Gastroesophageal sphincter (tissue), 4 donors: Measurements from ENCODE around the gene PTPN12. TPM values are rescaled to one million over a fixed set of nuclear protein-coding genes. Genes with fewer than 3 reads are reported as not detected.
"Not testable (repeated sequence)": the region's sequence is repeated elsewhere in the genome, so short reads cannot be mapped to it uniquely, and the experiment has no call there.

Experiments used
- ATAC-seq: fragments of 150-250 bp; one replicate; pipeline ENCODE4 v1.9.1; 2016; ENCODE audit warnings: mild to moderate bottlenecking, moderate library complexity
- H3K27ac ChIP-seq, 4 donors: fragments of 200-600 bp; sonication (generic) in 3 of 4; 1 replicate in 3 of 4; 2 replicates in 1 of 4; pipeline ENCODE4 v1.5.1; 2016 to 2019
- H3K27me3 ChIP-seq: fragments of 200-600 bp; sonication (generic); one replicate; pipeline ENCODE4 v1.5.1; 2019
- H3K36me3 ChIP-seq, 2 donors: fragments of 200-600 bp; sonication (generic); one replicate each; pipeline ENCODE4 v1.5.1; 2019; ENCODE audit warnings: control low read depth in 1 of 2
- H3K4me1 ChIP-seq, 3 donors: fragments of 200-600 bp; sonication (generic); 1 replicate in 2 of 3; 2 replicates in 1 of 3; pipeline ENCODE4 v1.5.1; 2016 to 2019; ENCODE audit warnings: control low read depth in 2 of 3
- H3K4me3 ChIP-seq, 2 donors: fragments of 200-600 bp; sonication (generic); one replicate each; pipeline ENCODE4 v1.5.1; 2019; ENCODE audit warnings: mild to moderate bottlenecking in 1 of 2, moderate library complexity in 1 of 2
- H3K9me3 ChIP-seq, 3 donors: fragments of 200-600 bp; sonication (generic); one replicate each; pipeline ENCODE4 v1.5.1; 2017 to 2019; ENCODE audit warnings: control low read depth in 2 of 3
- CTCF ChIP-seq, 4 experiments: fragments of 200-600 bp in 2 of 4; fragments of 450-650 bp in 2 of 4; sonication (generic) in 1 of 4; IDR thresholded peaks; one replicate each; pipeline ENCODE4 v1.5.1; 2017 to 2019; ENCODE audit warnings: antibody characterized with exemption in 4 of 4, mild to moderate bottlenecking in 2 of 4, moderate library complexity in 2 of 4
- EP300 ChIP-seq: sonication (generic); formaldehyde crosslinking; IDR thresholded peaks from one replicate; pipeline ENCODE4 v1.6.1; 2017; ENCODE audit warnings: antibody characterized with exemption, mild to moderate bottlenecking
- POLR2A ChIP-seq, 2 donors: fragments of 450-650 bp; IDR thresholded peaks; one replicate each; pipeline ENCODE4 v1.6.1; 2017; ENCODE audit warnings: antibody characterized with exemption in 2 of 2, mild to moderate bottlenecking in 2 of 2, moderate library complexity in 1 of 2
- POLR2AphosphoS5 ChIP-seq: sonication (generic); formaldehyde crosslinking; IDR thresholded peaks from one replicate; pipeline ENCODE4 v1.6.1; 2017; ENCODE audit warnings: antibody characterized with exemption
- WGBS, 2 donors: methylation state at CpG; one replicate each; pipeline ENCODE4 v1.1.5; 2018; ENCODE audit warnings: low coverage in 1 of 2; 5-methylcytosine and 5-hydroxymethylcytosine counted together
- total RNA-seq, 4 donors: library from RNA; depleted of rRNA; stranded (reverse); fragments of >200 nt; gene quantifications; one replicate each; pipeline ENCODE4 v1.1.0, GENCODE V29; 2016

The PTPN12 gene
- total RNA-seq, 4 donors from 2014 or later, result 87.1 to 147 (median 100) TPM

GRCh38 chr7:77504951-77505350, 32.1 kb upstream of the PTPN12 start:
- H3K36me3 ChIP-seq, result no peaks in the 10 kb centered on the region
- no peaks in the 10 kb centered on the region for H3K9me3 ChIP-seq
- no peak overlapping the region for H3K4me3 ChIP-seq
- TF ChIP-seq CTCF (IDR thresholded peaks at IDR 0.05), result no peak
- no peak for TF ChIP-seq POLR2AphosphoS5
- no peak for TF ChIP-seq EP300
- TF ChIP-seq POLR2A (IDR thresholded peaks at IDR 0.05), result no peak
- H3K27me3 ChIP-seq, result no peaks in the 10 kb centered on the region
- ATAC-seq, result no peak
- no peaks in the 10 kb centered on the region for H3K4me1 ChIP-seq
- H3K27ac ChIP-seq, result no peak overlapping the region

GRCh38 chr7:77506899-77507298, 30.2 kb upstream of the PTPN12 start:
- Histone ChIP-seq H3K27me3 (no peaks in the 10 kb centered on the region), H3K4me1 (no peaks in the 10 kb centered on the region), H3K36me3 (no peaks in the 10 kb centered on the region), H3K4me3 (no peak overlapping the region), H3K27ac (no peak overlapping the region), H3K9me3 (no peaks in the 10 kb centered on the region)
- WGBS, 2 donors, result 100% methylated on average over 1 of the region's 1 CpG
- TF ChIP-seq EP300 (no peak), POLR2A (IDR thresholded peaks at IDR 0.05) (no peak), POLR2AphosphoS5 (no peak), CTCF (IDR thresholded peaks at IDR 0.05) (no peak)
- ATAC-seq, result no peak

- not testable (repeated sequence) for ATAC-seq, H3K27ac ChIP-seq, H3K4me3 ChIP-seq, H3K36me3 ChIP-seq, H3K9me3 ChIP-seq, H3K27me3 ChIP-seq, H3K4me1 ChIP-seq
- 61 to 77% methylated on average over 3 of the region's 5 CpGs for WGBS, 2 donors
Measured at GRCh38 chr7:77513002-77513670, 24.0 kb upstream of the PTPN12 start.

- Histone ChIP-seq H3K4me1 (no peaks in the 10 kb centered on the region), H3K9me3 (no peaks in the 10 kb centered on the region), H3K36me3 (no peaks in the 10 kb centered on the region), H3K27ac (no peak overlapping the region), H3K27me3 (no peaks in the 10 kb centered on the region), H3K4me3 (no peak overlapping the region)
- ATAC-seq, result no peak
- WGBS, 2 donors, result 94 to 100% methylated on average over 2 to 3 of the region's 3 CpGs
- TF ChIP-seq POLR2A (IDR thresholded peaks at IDR 0.05) (no peak), EP300 (no peak), POLR2AphosphoS5 (no peak)
Measured at GRCh38 chr7:77516085-77516484, 21.0 kb upstream of the PTPN12 start.

- ATAC-seq, result no peak
- 73 to 83% methylated on average over 1 of the region's 1 CpG for WGBS, 2 donors
- no peaks in the 10 kb centered on the region for H3K27me3 ChIP-seq
- TF ChIP-seq CTCF (IDR thresholded peaks at IDR 0.05) (no peak), EP300 (no peak), POLR2AphosphoS5 (no peak), POLR2A (IDR thresholded peaks at IDR 0.05) (no peak)
- H3K9me3 ChIP-seq, result no peaks in the 10 kb centered on the region
- no peak overlapping the region for H3K4me3 ChIP-seq
- H3K27ac ChIP-seq, result no peak overlapping the region
- no peaks in the 10 kb centered on the region for H3K36me3 ChIP-seq
- no peaks in the 10 kb centered on the region for H3K4me1 ChIP-seq
Measured at GRCh38 chr7:77520261-77520660, 16.8 kb upstream of the PTPN12 start.

GRCh38 chr7:77521537-77521936, 15.6 kb upstream of the PTPN12 start:
- WGBS, 2 donors, result 94 to 97% methylated on average over 4 to 5 of the region's 5 CpGs
- H3K4me1 ChIP-seq, H3K36me3 ChIP-seq, H3K4me3 ChIP-seq, H3K9me3 ChIP-seq, H3K27ac ChIP-seq, H3K27me3 ChIP-seq, ATAC-seq: not testable (repeated sequence)
